IPS-20b (cell line): ENCODE results near the gene OR5H2.
"Not testable (repeated sequence)": the region's sequence is repeated elsewhere in the genome, so short reads cannot be mapped to it uniquely, and the experiment has no call there.

Experiments used
- H3K27ac ChIP-seq: one replicate; pipeline ENCODE4 v1.5.1; 2013; ENCODE audit warnings: low read length
- H3K27me3 ChIP-seq: 2 replicates; pipeline ENCODE4 v1.6.1; 2013; ENCODE audit warnings: mild to moderate bottlenecking, low read length, inconsistent platforms; ENCODE audit not compliant: insufficient read depth
- H3K36me3 ChIP-seq: 2 replicates; pipeline ENCODE4 v1.6.1; 2013; ENCODE audit warnings: low read depth, mild to moderate bottlenecking, inconsistent platforms, low read length, moderate library complexity; ENCODE audit not compliant: insufficient read depth
- H3K4me1 ChIP-seq: 2 replicates; pipeline ENCODE4 v1.6.1; 2013; ENCODE audit warnings: mild to moderate bottlenecking, control low read depth, inconsistent platforms, low read length, moderate library complexity; ENCODE audit not compliant: insufficient read depth
- H3K4me3 ChIP-seq: 2 replicates; pipeline ENCODE4 v1.5.1; 2013; ENCODE audit warnings: mild to moderate bottlenecking, low read length, inconsistent platforms
- H3K9ac ChIP-seq: 2 replicates; pipeline ENCODE4 v1.6.1; 2013; ENCODE audit warnings: low read depth, mild to moderate bottlenecking, inconsistent platforms, low read length, moderate library complexity
- H3K9me3 ChIP-seq: 2 replicates; pipeline ENCODE4 v1.6.1; 2013; ENCODE audit warnings: mild to moderate bottlenecking, low read depth, low read length, inconsistent platforms; ENCODE audit not compliant: insufficient read depth

The OR5H2 gene

DNA sequence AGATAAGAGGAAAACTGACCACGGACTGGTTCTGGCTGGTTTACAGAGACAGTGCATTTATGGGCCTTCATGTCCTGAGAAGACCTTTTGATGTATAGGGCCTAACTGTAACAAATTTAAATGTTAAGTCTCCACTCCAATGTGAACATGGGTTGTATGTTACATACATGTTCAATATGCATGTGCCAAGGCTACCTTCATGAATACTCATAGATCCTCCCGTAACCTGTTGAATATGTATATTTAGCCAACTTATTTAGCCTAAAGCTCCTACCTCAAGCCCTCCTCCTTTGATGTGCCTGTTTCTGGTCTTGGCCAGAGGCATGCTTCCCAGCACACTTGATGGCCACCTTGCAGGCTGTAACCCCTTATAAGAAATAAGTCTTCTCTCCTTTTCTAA is at the start of gene OR5H2:
OR5H2 (plus strand) TSS at position 301 of the 400 bp plus-strand sequence. CDS start 398 bp downstream, outside the sequence.
- no peaks in the 10 kb centered on the region for H3K4me1 ChIP-seq
- H3K4me3 ChIP-seq, result no peak within 1 kb of the TSS
- H3K36me3 ChIP-seq, result no peaks in the 10 kb centered on the region
- no peaks in the 10 kb centered on the region for H3K9me3 ChIP-seq
- H3K27ac ChIP-seq, result no peak within 1 kb of the TSS
- no peaks in the 10 kb centered on the region for H3K27me3 ChIP-seq
- no peak within 1 kb of the TSS for H3K9ac ChIP-seq

- no peaks in the 10 kb centered on the region for H3K9me3 ChIP-seq
- H3K4me3 ChIP-seq, result no peak overlapping the region
- no peaks in the 10 kb centered on the region for H3K4me1 ChIP-seq
- H3K27me3 ChIP-seq, result no peaks in the 10 kb centered on the region
- H3K36me3 ChIP-seq, result no peaks in the 10 kb centered on the region
- no peak overlapping the region for H3K27ac ChIP-seq
- no peak overlapping the region for H3K9ac ChIP-seq
Observed at GRCh38 chr3:98233468-98233867, 48.8 kb upstream of the OR5H2 start.

DNA sequence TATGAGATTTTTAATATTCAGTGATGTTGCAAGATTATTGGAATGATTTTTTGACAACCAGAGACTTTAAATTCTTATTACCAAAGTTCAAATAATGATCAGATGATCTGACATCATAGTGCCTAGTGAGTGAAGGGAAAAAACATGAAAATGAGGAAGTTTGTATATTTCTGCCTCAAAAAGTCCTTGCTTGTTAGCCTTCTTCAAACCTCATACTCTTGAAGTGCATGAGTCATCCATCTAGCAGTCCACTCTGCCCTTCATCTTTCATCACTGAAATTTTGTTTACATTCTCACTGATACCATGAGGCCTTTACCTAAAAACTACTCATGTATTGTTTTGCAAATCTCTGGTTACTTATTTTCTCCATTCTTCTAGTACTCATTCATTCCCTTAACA is 42.2 kb upstream of the OR5H2 start:
- H3K4me3 ChIP-seq, result no peak overlapping the region
- H3K27ac ChIP-seq, result no peak overlapping the region
- peaks cover 23% of the 10 kb centered on the region for H3K4me1 ChIP-seq
- H3K9ac ChIP-seq, result no peak overlapping the region
- no peaks in the 10 kb centered on the region for H3K27me3 ChIP-seq
- no peaks in the 10 kb centered on the region for H3K36me3 ChIP-seq
- H3K9me3 ChIP-seq, result no peaks in the 10 kb centered on the region

GRCh38 chr3:98242155-98242554 is 40.1 kb upstream of the OR5H2 start:
- Histone ChIP-seq H3K9ac (no peak overlapping the region), H3K4me3 (no peak overlapping the region), H3K9me3 (no peaks in the 10 kb centered on the region), H3K36me3 (no peaks in the 10 kb centered on the region), H3K27me3 (no peaks in the 10 kb centered on the region), H3K27ac (no peak overlapping the region), H3K4me1 (peaks cover 23% of the 10 kb centered on the region)

- Histone ChIP-seq H3K27ac (no peak overlapping the region), H3K4me1 (peaks cover 23% of the 10 kb centered on the region), H3K27me3 (no peaks in the 10 kb centered on the region), H3K9me3 (no peaks in the 10 kb centered on the region), H3K36me3 (no peaks in the 10 kb centered on the region), H3K9ac (no peak overlapping the region), H3K4me3 (no peak overlapping the region)
Observed at GRCh38 chr3:98243843-98244242, 38.5 kb upstream of the OR5H2 start.

DNA sequence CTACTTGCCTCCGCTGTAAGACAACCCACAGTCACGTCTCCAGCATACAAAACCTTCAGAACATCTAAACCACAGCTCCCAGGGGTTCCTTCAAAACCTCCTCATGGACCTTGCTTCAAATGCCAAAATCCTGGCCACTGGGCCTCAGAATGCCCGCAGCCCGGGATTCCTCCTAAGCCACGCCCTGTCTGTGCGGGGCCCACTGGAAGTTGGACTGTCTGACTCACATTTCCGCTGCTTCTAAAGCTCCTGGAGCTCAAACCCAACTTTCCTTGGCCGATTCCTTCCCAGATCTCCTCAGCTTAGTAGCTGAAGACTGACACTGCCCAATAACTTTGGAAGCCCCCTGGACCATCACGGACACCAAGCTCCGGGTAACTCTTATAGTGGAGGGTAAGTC is 36.2 kb upstream of the OR5H2 start:
- Histone ChIP-seq H3K4me3 (no peak overlapping the region), H3K4me1 (peaks cover 13% of the 10 kb centered on the region; the same call in 1 of the 2 replicates), H3K9ac (no peak overlapping the region)

GRCh38 chr3:98256026-98256425 is 26.3 kb upstream of the OR5H2 start:
- H3K36me3 ChIP-seq, H3K27me3 ChIP-seq, H3K9me3 ChIP-seq, H3K9ac ChIP-seq, H3K4me3 ChIP-seq, H3K27ac ChIP-seq: not testable (repeated sequence)
- H3K4me1 ChIP-seq, result peaks cover 13% of the 10 kb centered on the region; the same call in 1 of the 2 replicates

More for the DNA sequence above, 36.2 kb upstream of the OR5H2 start:
- H3K27ac ChIP-seq, result no peak overlapping the region
- H3K36me3 ChIP-seq, result no peaks in the 10 kb centered on the region
- H3K9me3 ChIP-seq, result no peaks in the 10 kb centered on the region
- H3K27me3 ChIP-seq, result no peaks in the 10 kb centered on the region

DNA sequence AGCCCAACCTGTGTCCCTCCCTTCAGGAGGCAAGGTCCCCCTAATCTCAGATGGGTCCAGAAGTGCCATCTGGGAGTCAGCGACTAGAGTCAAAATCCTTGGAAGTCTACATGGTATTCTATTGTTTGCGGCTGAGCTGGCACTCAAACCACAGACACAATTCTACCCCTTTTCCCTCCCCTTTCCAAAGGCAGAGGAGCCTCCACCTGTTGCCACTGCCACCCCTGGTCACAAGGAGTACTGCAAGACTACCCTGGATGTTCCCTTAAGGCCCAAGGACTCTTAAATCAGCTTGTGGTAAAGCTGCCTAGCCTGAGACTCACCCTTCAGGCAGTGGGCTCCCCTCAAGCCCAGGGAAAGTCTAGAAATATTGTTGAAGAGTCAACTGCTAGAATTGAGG is 22.6 kb upstream of the OR5H2 start:
- Histone ChIP-seq H3K27me3 (no peaks in the 10 kb centered on the region), H3K9ac (no peak overlapping the region), H3K9me3 (no peaks in the 10 kb centered on the region), H3K27ac (no peak overlapping the region), H3K4me1 (peaks cover 13% of the 10 kb centered on the region; the same call in 1 of the 2 replicates), H3K36me3 (no peaks in the 10 kb centered on the region), H3K4me3 (no peak overlapping the region)

- Histone ChIP-seq H3K27me3 (no peaks in the 10 kb centered on the region), H3K36me3 (no peaks in the 10 kb centered on the region), H3K27ac (no peak overlapping the region), H3K4me1 (no peaks in the 10 kb centered on the region), H3K9ac (no peak overlapping the region), H3K9me3 (no peaks in the 10 kb centered on the region), H3K4me3 (no peak overlapping the region)
Observed at GRCh38 chr3:98262046-98262445, 20.3 kb upstream of the OR5H2 start.

- H3K9ac ChIP-seq, result no peak within 1 kb of the TSS
- no peak within 1 kb of the TSS for H3K27ac ChIP-seq
- H3K36me3 ChIP-seq, result no peaks in the 10 kb centered on the region
- no peaks in the 10 kb centered on the region for H3K4me1 ChIP-seq
- no peaks in the 10 kb centered on the region for H3K9me3 ChIP-seq
- no peak within 1 kb of the TSS for H3K4me3 ChIP-seq
- no peaks in the 10 kb centered on the region for H3K27me3 ChIP-seq
Observed at GRCh38 chr3:98263944-98264343, 18.4 kb upstream of the OR5H2 start, which contains the start of gene OR5H6. OR5H6 (plus strand) TSS chr3:98264244; CDS start chr3:98264333, 89 bp downstream.

DNA sequence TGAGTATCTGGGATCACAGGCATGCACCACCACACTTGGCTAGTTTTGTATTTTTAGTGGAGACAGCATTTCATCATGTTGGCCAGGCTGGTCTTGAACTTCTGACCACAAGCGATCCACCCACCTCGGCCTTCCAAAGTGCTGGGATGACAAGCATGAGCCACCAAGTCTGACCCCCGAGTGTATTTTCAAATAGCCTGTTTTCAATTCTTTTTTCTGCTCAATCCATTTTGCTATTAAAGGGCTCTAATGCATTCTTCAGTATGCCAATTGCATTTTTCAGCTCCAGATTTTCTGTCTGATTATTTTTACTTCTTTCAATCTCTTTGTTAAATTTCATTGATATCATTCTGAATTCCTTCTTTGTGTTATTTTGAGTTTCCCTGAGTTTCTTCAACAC is 12.5 kb upstream of the OR5H2 start:
- no peak overlapping the region for H3K9ac ChIP-seq
- no peaks in the 10 kb centered on the region for H3K4me1 ChIP-seq
- H3K27me3 ChIP-seq, result no peaks in the 10 kb centered on the region
- no peaks in the 10 kb centered on the region for H3K36me3 ChIP-seq
- H3K27ac ChIP-seq, result no peak overlapping the region
- no peak overlapping the region for H3K4me3 ChIP-seq
- H3K9me3 ChIP-seq, result peaks cover 3% of the 10 kb centered on the region; the same call in 1 of the 2 replicates

DNA sequence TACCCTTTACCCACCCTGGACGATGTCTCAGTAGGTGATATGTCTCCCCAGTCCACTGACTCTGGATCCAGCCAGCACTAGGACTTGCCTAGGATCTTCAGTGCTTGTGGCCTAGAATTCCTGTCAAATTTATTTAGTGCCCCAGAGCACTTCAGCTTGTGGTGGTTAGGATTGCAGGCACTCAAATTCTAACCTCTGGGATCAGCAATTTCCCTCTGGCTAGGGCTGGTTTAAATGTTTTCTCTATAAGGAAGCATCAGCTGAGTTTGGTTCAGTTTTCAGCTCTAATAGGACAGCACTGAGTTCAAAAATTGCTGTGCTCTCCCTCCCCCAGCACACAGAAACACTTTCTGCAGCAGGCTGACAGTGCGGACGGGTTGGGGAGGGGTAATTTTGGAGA is 10.2 kb upstream of the OR5H2 start:
- no peaks in the 10 kb centered on the region for H3K4me1 ChIP-seq
- H3K27ac ChIP-seq, result no peak overlapping the region
- no peak overlapping the region for H3K9ac ChIP-seq
- H3K27me3 ChIP-seq, result no peaks in the 10 kb centered on the region
- peaks cover 4% of the 10 kb centered on the region; the same call in 1 of the 2 replicates for H3K9me3 ChIP-seq
- no peaks in the 10 kb centered on the region for H3K36me3 ChIP-seq
- H3K4me3 ChIP-seq, result no peak overlapping the region
